SK-N-DZ (cell line): ENCODE measurements around the gene OVCA2.

Source experiments
- DNase-seq: peaks from one replicate; pipeline ENCODE4 v3.0.0-alpha.2; 2015; ENCODE audit warnings: low spot score

OVCA2 gene

GRCh38 chr17:2030779-2031163 is 11.1 kb upstream of the OVCA2 start:
- no peak for DNase-seq

GRCh38 chr17:2033153-2033552 is 8.7 kb upstream of the OVCA2 start:
- no peak for DNase-seq

GRCh38 chr17:2034157-2034556 is 7.7 kb upstream of the OVCA2 start:
- DNase-seq = no peak

- DNase-seq = no peak
Observed at GRCh38 chr17:2034806-2035540, 6.8 kb upstream of the OVCA2 start.

- no peak for DNase-seq
Observed at GRCh38 chr17:2035541-2036488, 6.0 kb upstream of the OVCA2 start.

GRCh38 chr17:2037155-2037554 is 4.7 kb upstream of the OVCA2 start:
- DNase-seq = no peak

- no peak for DNase-seq
Observed at GRCh38 chr17:2040219-2040827, 1.5 kb upstream of the OVCA2 start.

- no peak for DNase-seq
Observed at GRCh38 chr17:2040942-2041560, 771 bp upstream of the OVCA2 start.

- peak; percentile 64 for DNase-seq
Observed at GRCh38 chr17:2042390-2042847, 597 bp downstream of the OVCA2 start.

- peak; percentile 46 for DNase-seq
Observed at GRCh38 chr17:2042933-2043332, 1.1 kb downstream of the OVCA2 start.

GRCh38 chr17:2043785-2044184 is 2.0 kb downstream of the OVCA2 start:
- no peak for DNase-seq

- no peak for DNase-seq
Observed at GRCh38 chr17:2044263-2044894, 2.6 kb downstream of the OVCA2 start.

- no peak for DNase-seq
Observed at GRCh38 chr17:2047590-2047989, 5.8 kb downstream of the OVCA2 start.

- DNase-seq = no peak
Observed at GRCh38 chr17:2048805-2049204, 7.0 kb downstream of the OVCA2 start.

GRCh38 chr17:2049333-2050299 is 7.8 kb downstream of the OVCA2 start:
- peak; percentile 71 for DNase-seq

- peak; percentile 85 for DNase-seq
Observed at GRCh38 chr17:2050300-2051060, 8.7 kb downstream of the OVCA2 start.

- DNase-seq = no peak
Observed at GRCh38 chr17:2051061-2051932, 9.5 kb downstream of the OVCA2 start.

GRCh38 chr17:2051933-2052559 is 10.2 kb downstream of the OVCA2 start:
- DNase-seq = no peak
